ENCODE results near the gene GGCX. TPM values are rescaled to one million over a fixed set of nuclear protein-coding genes. Genes with fewer than 3 reads are reported as not detected.

The GGCX gene
- total and polyA plus RNA-seq, 12 donors = 14.9 to 85.2 (median 44.1) TPM

GRCh38 chr2:85511008-85511811, 50.1 kb downstream of the GGCX start:
- WGBS, 4 donors = 41 to 57% (median 54%) methylated on average over 6 of the region's 6 CpGs
- no peaks in the 10 kb centered on the region for H3K9me3 ChIP-seq (replicated peaks in 1 of 3)
- peak in 6 of 7 donors; percentile 51 to 72 (median 62) for DNase-seq
- H3K27me3 ChIP-seq = no peaks in the 10 kb centered on the region
- H3K36me3 ChIP-seq (replicated peaks in 1 of 2) = no peaks in the 10 kb centered on the region
- no peak overlapping the region for H3K4me3 ChIP-seq
- intact Hi-C loops (cut with DNase I) = no loop called here
- peak overlapping the region in 3 of 5 donors; percentile 40 to 54 (median 52) for H3K27ac ChIP-seq
- TF ChIP-seq CTCF (IDR thresholded peaks at IDR 0.05) (no peak), POLR2A (IDR thresholded peaks at IDR 0.05) (no peak)
- H3K4me1 ChIP-seq (replicated peaks in 1 of 2) = peaks cover 0 to 18% of the 10 kb centered on the region in 2 donors

GRCh38 chr2:85506768-85507181, 54.5 kb downstream of the GGCX start:
- Histone ChIP-seq H3K9me3 (replicated peaks in 1 of 3) (no peaks in the 10 kb centered on the region), H3K36me3 (replicated peaks in 1 of 2) (no peaks in the 10 kb centered on the region), H3K4me1 (replicated peaks in 1 of 2) (peaks cover 10 to 36% of the 10 kb centered on the region in 2 donors), H3K4me3 (no peak overlapping the region), H3K27me3 (no peaks in the 10 kb centered on the region), H3K27ac (peak overlapping the region in 1 of 5 donors; percentile 26)
- no peak for TF ChIP-seq POLR2A (IDR thresholded peaks at IDR 0.05)
- no peak for TF ChIP-seq CTCF (IDR thresholded peaks at IDR 0.05)
- WGBS, 4 donors = 72 to 85% (median 84%) methylated on average over 7 of the region's 7 CpGs
- intact Hi-C loops (cut with DNase I) = no loop called here
- DNase-seq = peak in 1 of 7 donors; percentile 30

DNA sequence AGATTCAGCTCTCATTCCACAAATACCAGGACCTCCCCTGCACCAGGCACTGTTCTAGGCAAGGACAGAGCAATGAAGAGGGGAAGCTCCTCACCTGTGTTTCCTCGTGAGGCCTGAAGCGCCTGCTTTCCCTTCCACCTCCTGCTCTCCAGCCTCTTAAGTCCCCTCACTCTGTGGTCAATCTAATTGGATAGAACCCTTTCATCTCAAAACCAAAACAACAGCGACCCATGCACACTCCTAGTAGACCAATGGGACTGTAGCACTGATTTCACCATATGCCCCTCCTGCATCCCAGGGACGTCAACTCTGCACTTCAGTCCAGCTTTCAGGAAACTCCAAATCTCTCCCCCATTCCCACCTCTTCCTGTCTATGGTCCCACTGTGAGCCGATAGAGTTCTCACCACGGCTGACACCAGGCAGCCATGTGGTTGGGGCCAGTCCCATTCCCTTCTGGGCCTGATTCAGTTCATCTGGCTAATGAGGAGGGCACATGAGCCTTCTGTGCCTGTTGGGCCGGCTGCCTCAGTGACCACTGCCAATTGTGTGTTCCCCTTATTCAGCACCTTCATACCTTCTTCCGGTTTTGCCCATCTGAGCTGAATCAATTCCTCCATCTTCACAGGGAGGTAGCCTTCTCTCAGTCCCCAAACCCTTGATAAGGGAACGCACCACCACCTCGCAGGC, 55.6 kb downstream of the GGCX start:
- Histone ChIP-seq H3K4me3 (no peak overlapping the region), H3K27me3 (no peaks in the 10 kb centered on the region), H3K36me3 (replicated peaks in 1 of 2) (no peaks in the 10 kb centered on the region), H3K4me1 (replicated peaks in 1 of 2) (peaks cover 16 to 37% of the 10 kb centered on the region in 2 donors), H3K9me3 (replicated peaks in 1 of 3) (no peaks in the 10 kb centered on the region), H3K27ac (peak overlapping the region in 3 of 5 donors; percentile 17 to 78 (median 25))
- TF ChIP-seq CTCF (IDR thresholded peaks at IDR 0.05) (no peak), POLR2A (IDR thresholded peaks at IDR 0.05) (no peak)
- 89 to 93% (median 91%) methylated on average over 10 of the region's 10 CpGs for WGBS, 4 donors
- intact Hi-C loops (cut with DNase I) = no loop called here
- peak in 1 of 7 donors; percentile 46 for DNase-seq

DNA sequence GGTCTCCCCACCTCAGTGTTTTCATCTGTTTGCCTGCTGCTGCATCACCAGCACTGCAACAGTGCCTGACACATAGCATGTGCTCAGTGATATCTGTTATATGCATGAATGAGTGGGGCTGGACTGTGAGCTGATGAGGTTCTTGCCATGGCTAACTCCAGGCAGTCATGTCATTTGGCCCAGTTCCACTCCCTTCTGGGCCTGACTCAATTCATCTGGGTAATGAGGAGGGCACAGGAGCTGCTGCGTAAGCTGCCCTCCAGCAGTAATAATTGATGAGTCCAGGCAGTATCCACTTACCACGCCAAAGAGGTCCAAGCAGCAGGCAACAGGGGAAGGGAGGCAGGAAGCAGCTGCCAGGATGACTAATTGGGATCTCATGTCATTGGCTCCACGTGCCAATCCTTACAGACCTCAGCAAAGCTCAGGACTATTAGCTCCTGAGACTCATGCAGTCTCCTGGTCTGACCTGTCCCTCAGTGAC, 56.5 kb downstream of the GGCX start:
- intact Hi-C loops (cut with DNase I) = no loop called here
- peaks cover 24 to 45% of the 10 kb centered on the region in 2 donors for H3K4me1 ChIP-seq (replicated peaks in 1 of 2)
- peak overlapping the region in 4 of 5 donors; percentile 17 to 78 (median 54) for H3K27ac ChIP-seq
- 8 to 17% (median 14%) methylated on average over 3 of the region's 3 CpGs for WGBS, 4 donors
- no peaks in the 10 kb centered on the region for H3K27me3 ChIP-seq
- TF ChIP-seq CTCF (IDR thresholded peaks at IDR 0.05) (no peak), POLR2A (IDR thresholded peaks at IDR 0.05) (peak in 1 of 2 donors; percentile 51)
- peak; percentile 62 to 94 (median 83) for DNase-seq
- no peak overlapping the region for H3K4me3 ChIP-seq
- no peaks in the 10 kb centered on the region for H3K36me3 ChIP-seq (replicated peaks in 1 of 2)
- H3K9me3 ChIP-seq (replicated peaks in 1 of 3) = no peaks in the 10 kb centered on the region

Measured in adrenal gland (tissue), 12 donors.